GM19025 (cell line): Measurements from ENCODE around the gene NGLY1.

Source experiments
- ATAC-seq: cut with Tn5 transposase; IDR thresholded peaks from one replicate; pipeline ENCODE4 v1.9.1; 2021; ENCODE audit warnings: mild to moderate bottlenecking, low read depth, moderate library complexity; ENCODE audit not compliant: unreplicated experiment

NGLY1 gene

GRCh38 chr3:25673738-25674298 is 109.4 kb downstream of the NGLY1 start:
- no peak for ATAC-seq
